Kidney tubule cell (primary cell): ENCODE data around the gene SLCO3A1.
"Not testable (repeated sequence)": the region's sequence is repeated elsewhere in the genome, so short reads cannot be mapped to it uniquely, and the experiment has no call there.

Source experiments
- DNase-seq: peaks from one replicate; pipeline ENCODE4 v3.0.0-alpha.2; 2018; ENCODE audit warnings: low spot score

SLCO3A1 gene

GRCh38 chr15:92035551-92035950 is 182.0 kb downstream of the SLCO3A1 start:
- DNase-seq = no peak

GRCh38 chr15:92035961-92036360 is 182.5 kb downstream of the SLCO3A1 start:
- DNase-seq = no peak

DNA sequence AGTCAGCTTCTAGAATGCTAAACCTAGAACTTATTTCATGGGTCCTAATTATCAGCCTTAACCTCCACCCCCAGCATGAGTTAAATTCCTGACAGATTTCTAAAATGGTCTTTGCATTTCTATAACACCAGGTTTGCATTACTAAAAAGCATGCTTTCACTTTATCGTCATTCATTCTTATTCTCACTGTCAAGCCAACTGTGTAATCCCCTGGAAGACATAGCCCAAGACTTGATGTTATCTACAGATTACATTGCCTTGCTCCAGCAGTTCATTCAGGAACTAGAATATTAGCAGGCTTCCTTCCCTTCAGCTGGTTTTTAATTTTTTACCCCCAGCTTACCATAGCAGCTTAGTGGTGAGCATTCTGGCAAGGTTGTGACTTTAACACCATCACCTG is 184.0 kb downstream of the SLCO3A1 start:
- DNase-seq = no peak

DNA sequence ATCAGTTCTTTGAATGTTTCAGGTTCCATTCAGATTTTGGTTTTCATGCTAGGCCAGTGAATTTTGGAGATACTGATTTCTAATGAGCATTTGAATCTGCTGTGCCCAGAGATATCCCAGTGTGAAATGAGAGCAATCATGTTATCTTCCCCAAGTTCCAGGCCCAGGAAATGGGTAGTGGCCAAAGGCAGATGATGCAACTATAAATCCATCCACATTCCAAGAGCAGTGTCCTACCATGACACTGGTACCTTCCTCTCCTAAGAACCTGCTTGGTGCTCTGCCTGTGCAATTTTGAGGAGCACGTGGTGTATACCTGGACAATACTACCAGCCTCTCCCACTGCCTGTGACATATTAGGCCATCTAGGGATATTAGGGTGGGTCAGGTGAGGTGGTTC is 186.8 kb downstream of the SLCO3A1 start:
- DNase-seq = no peak

- no peak for DNase-seq
Observed at GRCh38 chr15:92041371-92041770, 187.9 kb downstream of the SLCO3A1 start.

- DNase-seq = no peak
Observed at GRCh38 chr15:92043283-92043682, 189.8 kb downstream of the SLCO3A1 start.

GRCh38 chr15:92044203-92044909 is 190.8 kb downstream of the SLCO3A1 start:
- no peak for DNase-seq

DNA sequence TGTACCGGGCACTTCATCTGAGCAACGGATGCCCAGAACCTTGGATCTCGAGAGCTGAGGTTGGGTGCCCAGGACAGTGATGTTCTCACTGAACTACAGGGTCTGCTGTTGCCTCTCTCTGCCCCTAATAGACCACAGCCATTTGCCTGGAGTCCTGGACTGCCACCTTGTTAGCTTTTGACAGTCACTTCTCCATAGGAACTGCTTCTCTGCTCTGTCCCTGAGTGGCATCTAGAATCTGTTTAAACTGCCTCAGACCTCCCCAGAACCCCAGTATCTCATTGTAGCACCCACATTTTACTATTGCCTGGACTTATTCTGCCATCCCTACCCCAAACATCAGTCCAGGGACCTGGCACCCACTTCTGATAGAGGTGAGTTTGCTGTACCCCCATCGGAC is 194.4 kb downstream of the SLCO3A1 start:
- DNase-seq = no peak

GRCh38 chr15:92048739-92049138 is 195.2 kb downstream of the SLCO3A1 start:
- no peak for DNase-seq

DNA sequence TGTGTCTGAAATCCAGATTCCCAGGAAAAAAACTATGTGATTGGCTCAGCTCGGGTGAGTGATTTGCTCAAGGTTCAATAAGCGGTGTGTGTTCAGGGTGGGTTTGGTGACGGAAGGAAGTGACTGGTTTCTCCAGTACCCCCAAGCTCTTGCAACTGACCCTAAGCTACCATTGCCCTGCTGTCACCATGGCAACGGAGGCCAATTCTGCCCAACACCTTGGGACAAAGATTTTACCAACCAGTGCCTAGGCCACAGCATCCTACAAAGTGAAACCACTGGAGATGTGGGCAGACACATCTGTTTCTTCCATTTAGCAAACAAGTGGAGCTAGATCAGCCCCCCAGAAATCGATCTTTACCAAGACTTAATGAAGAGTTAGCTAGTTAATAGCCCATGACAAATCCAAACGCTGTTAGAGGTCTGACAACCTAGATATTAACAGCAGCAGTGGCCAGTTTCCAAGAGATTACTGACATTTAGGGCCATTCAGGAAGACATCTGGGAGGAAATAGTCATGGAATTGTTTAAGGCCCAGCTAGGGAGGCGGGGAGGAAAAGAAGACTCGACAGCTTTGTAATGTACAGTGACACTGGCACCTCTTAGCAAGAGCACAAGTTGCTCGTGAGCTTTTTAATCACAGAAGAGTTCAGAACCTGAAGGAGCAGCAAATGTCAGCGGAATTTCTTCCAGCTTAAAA is 195.9 kb downstream of the SLCO3A1 start:
- no peak for DNase-seq

DNA sequence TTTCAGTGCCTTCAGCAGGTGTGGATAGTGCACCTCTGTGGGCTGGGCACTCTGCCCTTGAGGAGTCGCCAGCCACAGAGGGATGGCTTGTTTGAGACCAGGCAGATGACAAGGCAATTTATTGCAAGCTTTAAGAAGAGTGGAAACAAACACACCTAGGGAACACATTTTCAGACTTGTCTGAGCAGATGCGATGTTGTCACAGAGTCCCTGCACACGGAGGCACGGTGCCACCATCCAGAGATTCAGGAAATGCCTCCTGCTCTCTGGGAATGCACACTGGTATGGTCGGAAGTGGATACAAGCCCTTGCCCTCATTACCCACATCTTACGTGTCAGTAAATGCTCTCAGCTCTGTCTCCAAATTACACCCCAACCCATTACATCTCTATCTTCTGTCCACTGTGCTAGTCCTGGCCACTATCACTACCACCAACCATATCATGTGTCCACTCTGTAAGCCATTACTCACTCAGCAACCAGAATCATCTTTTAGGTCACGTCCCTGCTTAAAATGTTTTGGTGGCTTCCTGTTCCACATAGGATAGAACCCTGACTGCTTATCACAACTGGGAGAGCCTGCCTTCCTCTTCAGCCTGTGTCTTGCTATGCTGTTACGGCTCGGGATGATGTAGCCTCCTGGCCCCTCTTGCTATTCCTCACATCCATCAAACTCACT is 196.9 kb downstream of the SLCO3A1 start:
- no peak for DNase-seq

- no peak for DNase-seq
Observed at GRCh38 chr15:92051716-92052115, 198.2 kb downstream of the SLCO3A1 start.

GRCh38 chr15:92053753-92054316 is 200.3 kb downstream of the SLCO3A1 start:
- DNase-seq = no peak

- no peak for DNase-seq
Observed at GRCh38 chr15:92056875-92057274, 203.4 kb downstream of the SLCO3A1 start.

- no peak for DNase-seq
Observed at GRCh38 chr15:92059036-92059970, 205.8 kb downstream of the SLCO3A1 start.

- DNase-seq = not testable (repeated sequence)
Observed at GRCh38 chr15:92059971-92060311, 206.4 kb downstream of the SLCO3A1 start.

GRCh38 chr15:92061511-92062195 is 208.1 kb downstream of the SLCO3A1 start:
- no peak for DNase-seq

GRCh38 chr15:92062505-92062904 is 209.0 kb downstream of the SLCO3A1 start:
- DNase-seq = no peak

DNA sequence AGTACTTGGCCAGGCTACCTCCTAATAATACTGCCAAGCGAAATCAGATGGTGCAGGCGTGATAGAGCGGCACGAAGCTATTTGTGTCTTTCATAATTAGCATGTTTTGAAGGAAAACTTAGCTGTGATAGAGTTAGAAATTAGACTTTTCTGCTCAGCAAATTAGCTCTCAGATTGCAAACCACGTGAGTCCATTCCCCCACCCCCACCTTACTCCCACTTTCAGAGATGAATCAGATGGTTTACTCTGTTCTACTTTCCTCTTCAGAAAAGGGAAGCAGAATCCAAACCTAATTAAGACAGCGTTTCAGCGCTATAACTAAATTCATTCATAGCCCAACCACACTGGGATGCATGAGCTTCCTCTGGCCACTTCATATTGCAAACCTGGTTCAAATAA is 214.6 kb downstream of the SLCO3A1 start:
- peak; percentile 20 for DNase-seq

GRCh38 chr15:92069308-92070250 is 216.1 kb downstream of the SLCO3A1 start:
- peak; percentile 94 for DNase-seq
